ENCODE results near the gene NDUFS3. TPM values are rescaled to one million over a fixed set of nuclear protein-coding genes. Genes with fewer than 3 reads are reported as not detected.

NDUFS3 gene
- total and polyA plus RNA-seq, 8 donors: 28.6 to 210 (median 114) TPM

- intact Hi-C loops (cut with DNase I; ENCODE audit: low total_unique reads): no loop called here
- H3K27me3 ChIP-seq: peaks cover 3 to 76% (median 37%) of the 10 kb centered on the region in 3 donors
- no peak overlapping the region for H3K4me3 ChIP-seq
- TF ChIP-seq, protein P1, sequence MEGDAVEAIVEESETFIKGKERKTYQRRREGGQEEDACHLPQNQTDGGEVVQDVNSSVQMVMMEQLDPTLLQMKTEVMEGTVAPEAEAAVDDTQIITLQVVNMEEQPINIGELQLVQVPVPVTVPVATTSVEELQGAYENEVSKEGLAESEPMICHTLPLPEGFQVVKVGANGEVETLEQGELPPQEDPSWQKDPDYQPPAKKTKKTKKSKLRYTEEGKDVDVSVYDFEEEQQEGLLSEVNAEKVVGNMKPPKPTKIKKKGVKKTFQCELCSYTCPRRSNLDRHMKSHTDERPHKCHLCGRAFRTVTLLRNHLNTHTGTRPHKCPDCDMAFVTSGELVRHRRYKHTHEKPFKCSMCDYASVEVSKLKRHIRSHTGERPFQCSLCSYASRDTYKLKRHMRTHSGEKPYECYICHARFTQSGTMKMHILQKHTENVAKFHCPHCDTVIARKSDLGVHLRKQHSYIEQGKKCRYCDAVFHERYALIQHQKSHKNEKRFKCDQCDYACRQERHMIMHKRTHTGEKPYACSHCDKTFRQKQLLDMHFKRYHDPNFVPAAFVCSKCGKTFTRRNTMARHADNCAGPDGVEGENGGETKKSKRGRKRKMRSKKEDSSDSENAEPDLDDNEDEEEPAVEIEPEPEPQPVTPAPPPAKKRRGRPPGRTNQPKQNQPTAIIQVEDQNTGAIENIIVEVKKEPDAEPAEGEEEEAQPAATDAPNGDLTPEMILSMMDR (IDR thresholded peaks at IDR 0.05): no peak
- TF ChIP-seq POLR2AphosphoS5 (IDR thresholded peaks at IDR 0.05) (no peak), EP300 (IDR thresholded peaks at IDR 0.05) (no peak), POLR2A (IDR thresholded peaks at IDR 0.05) (no peak)
- H3K4me1 ChIP-seq: peaks cover 13 to 26% (median 21%) of the 10 kb centered on the region in 4 donors
- peak in 1 of 2 donors; percentile 42 for DNase-seq
- no peaks in the 10 kb centered on the region for H3K9me3 ChIP-seq
- 37 to 62% (median 43%) methylated on average over 7 of the region's 7 CpGs for WGBS, 5 donors
- no peak overlapping the region for H3K27ac ChIP-seq
- peaks cover 0 to 1% (median 0%) of the 10 kb centered on the region in 4 donors for H3K36me3 ChIP-seq
Observed at GRCh38 chr11:47591764-47592163, 12.9 kb downstream of the NDUFS3 start.

DNA sequence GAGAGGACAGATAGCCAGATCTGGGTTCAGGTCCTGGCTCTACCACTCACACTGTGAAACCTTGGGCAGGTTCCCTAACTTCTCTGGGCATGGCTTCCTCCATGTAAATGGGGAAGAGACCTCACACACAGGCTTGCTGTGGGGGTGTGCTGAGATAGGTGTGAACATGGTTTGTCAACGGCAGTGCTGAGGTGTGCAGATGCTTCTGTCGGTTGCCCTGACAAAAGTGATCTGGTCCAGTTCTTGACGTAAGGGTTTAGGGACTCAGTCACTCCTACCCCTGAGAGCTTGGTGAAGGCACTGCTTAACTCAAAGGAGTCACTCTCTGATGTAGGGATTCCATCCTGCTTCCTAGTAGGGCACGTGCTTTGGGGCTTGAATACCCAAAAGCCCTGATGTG, 13.4 kb downstream of the NDUFS3 start:
- intact Hi-C loops (cut with DNase I; ENCODE audit: low total_unique reads): no loop called here
- H3K27me3 ChIP-seq: peaks cover 3 to 76% (median 37%) of the 10 kb centered on the region in 3 donors
- TF ChIP-seq, protein P1 (IDR thresholded peaks at IDR 0.05): no peak
- TF ChIP-seq POLR2A (IDR thresholded peaks at IDR 0.05) (no peak), EP300 (IDR thresholded peaks at IDR 0.05) (no peak), POLR2AphosphoS5 (IDR thresholded peaks at IDR 0.05) (no peak)
- H3K36me3 ChIP-seq: no peaks in the 10 kb centered on the region
- H3K27ac ChIP-seq: no peak overlapping the region
- WGBS, 5 donors: 58 to 75% (median 65%) methylated on average over 4 of the region's 4 CpGs
- peaks cover 13 to 26% (median 21%) of the 10 kb centered on the region in 4 donors for H3K4me1 ChIP-seq
- DNase-seq: no peak
- no peaks in the 10 kb centered on the region for H3K9me3 ChIP-seq
- no peak overlapping the region for H3K4me3 ChIP-seq

DNA sequence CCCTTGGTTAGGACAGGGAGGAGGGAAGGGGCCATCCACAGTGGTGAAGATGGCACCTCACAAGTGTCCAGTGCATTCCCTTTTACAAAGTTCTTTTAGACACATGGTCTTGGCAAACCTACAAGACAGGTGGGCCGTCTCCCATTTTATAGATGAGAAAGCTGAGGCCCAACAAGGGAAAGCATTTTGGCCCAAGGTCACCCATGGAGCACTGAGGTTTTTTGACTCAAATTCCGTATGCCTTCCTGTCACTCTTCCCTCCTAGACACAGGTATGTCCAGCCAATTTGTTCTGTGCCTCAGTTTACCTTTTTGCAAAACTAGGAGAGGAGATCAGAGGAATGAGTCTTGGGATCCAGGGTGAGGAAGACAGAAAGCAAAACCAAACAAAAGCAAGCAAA, 14.1 kb downstream of the NDUFS3 start:
- Histone ChIP-seq H3K9me3 (no peaks in the 10 kb centered on the region), H3K27ac (no peak overlapping the region), H3K4me3 (no peak overlapping the region), H3K27me3 (peaks cover 3 to 76% (median 37%) of the 10 kb centered on the region in 3 donors), H3K4me1 (peaks cover 13 to 26% (median 21%) of the 10 kb centered on the region in 4 donors), H3K36me3 (no peaks in the 10 kb centered on the region)
- DNase-seq: no peak
- WGBS, 5 donors: 68 to 82% (median 69%) methylated on average over 2 of the region's 2 CpGs
- intact Hi-C loops (cut with DNase I; ENCODE audit: low total_unique reads): no loop called here
- TF ChIP-seq EP300 (IDR thresholded peaks at IDR 0.05) (no peak), POLR2AphosphoS5 (IDR thresholded peaks at IDR 0.05) (no peak), POLR2A (IDR thresholded peaks at IDR 0.05) (no peak)
- TF ChIP-seq, protein P1 (IDR thresholded peaks at IDR 0.05): no peak

DNA sequence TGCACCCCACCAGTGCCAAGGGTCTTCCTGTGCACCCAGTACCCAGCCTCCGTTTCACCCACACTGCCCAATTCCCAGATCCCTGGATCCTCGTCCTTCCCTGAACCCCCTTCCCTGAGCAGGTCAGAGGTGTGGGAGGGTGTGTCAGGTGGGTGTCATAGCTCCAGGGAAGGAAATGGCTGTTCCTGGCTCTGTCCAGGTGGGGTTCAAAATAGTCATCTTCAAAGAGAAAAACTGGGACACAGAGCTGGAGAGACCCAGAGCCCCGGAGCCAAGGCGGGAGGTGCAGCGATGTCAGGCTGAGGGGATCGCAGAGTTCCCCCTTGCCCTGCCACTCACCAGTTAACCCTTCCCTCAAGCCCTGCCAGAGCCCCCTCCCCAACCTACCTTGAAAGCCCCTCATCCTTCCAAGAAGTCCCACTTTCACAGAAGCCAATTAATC, 14.6 kb downstream of the NDUFS3 start:
- WGBS, 5 donors: 6 to 11% (median 8%) methylated on average over 6 of the region's 6 CpGs
- TF ChIP-seq POLR2A (IDR thresholded peaks at IDR 0.05) (no peak), POLR2AphosphoS5 (IDR thresholded peaks at IDR 0.05) (no peak)
- TF ChIP-seq, protein P1 (IDR thresholded peaks at IDR 0.05): no peak
- no peak overlapping the region for H3K27ac ChIP-seq
- peaks cover 3 to 76% (median 37%) of the 10 kb centered on the region in 3 donors for H3K27me3 ChIP-seq
- H3K9me3 ChIP-seq: no peaks in the 10 kb centered on the region
- peaks cover 13 to 26% (median 21%) of the 10 kb centered on the region in 4 donors for H3K4me1 ChIP-seq
- peak overlapping the region in 2 of 4 donors; percentile 33 to 46 for H3K4me3 ChIP-seq
- no peaks in the 10 kb centered on the region for H3K36me3 ChIP-seq
- intact Hi-C loops (cut with DNase I; ENCODE audit: low total_unique reads): no loop called here
- no peak for DNase-seq
